SK-N-SH (cell line): ENCODE data around the gene TBC1D5. TPM values are rescaled to one million over a fixed set of nuclear protein-coding genes. Genes with fewer than 3 reads are reported as not detected.

Source experiments
- CTCF ChIA-PET: fragments of 300-600, 350-600 bp; formaldehyde crosslinking; extraction: SDS; loops from one replicate; lab custom pipeline; 2021; lab: Yijun Ruan, JAX
- POLR2A ChIA-PET: fragments of 350-600 bp; sonication (Branson Sonifier 250); formaldehyde crosslinking; extraction: SDS; loops from one replicate; lab custom pipeline; 2020; ENCODE audit warnings: antibody characterized with exemption, inconsistent platforms; lab: Yijun Ruan, JAX
- DNase-seq: peaks from one replicate; pipeline ENCODE4 v3.0.0; 2012
- H2AFZ ChIP-seq: fragments of 200-600 bp; sonication (generic); 2 replicates; pipeline ENCODE4 v1.8.1; 2016; ENCODE audit warnings: antibody characterized with exemption, mild to moderate bottlenecking, low read depth
- H3F3A ChIP-seq: fragments of 200-600 bp; sonication (generic); replicated peaks from 2 replicates; pipeline ENCODE3; 2016; ENCODE audit warnings: antibody characterized with exemption, mild to moderate bottlenecking; ENCODE audit not compliant: insufficient read depth
- H3K27ac ChIP-seq, 2 experiments: fragments of 200-500 bp in 1 of 2; fragments of 200-600 bp in 1 of 2; sonication (Bioruptor generic) in 1 of 2; sonication (generic), shearing (Covaris generic) in 1 of 2; 2 replicates each; pipeline versions ENCODE4 v1.5.1 to v1.6.1; 2014 to 2016; ENCODE audit warnings: low read depth in 2 of 2, inconsistent platforms in 1 of 2, low read length in 1 of 2, mild to moderate bottlenecking in 1 of 2, mixed read lengths in 1 of 2
- H3K27me3 ChIP-seq: fragments of 200-600 bp; sonication (generic), shearing (Covaris generic); 2 replicates; pipeline ENCODE4 v1.6.1; 2016; ENCODE audit warnings: mixed run types; ENCODE audit not compliant: insufficient read depth
- H3K36me3 ChIP-seq, 2 experiments: fragments of 200-500 bp in 1 of 2; fragments of 200-600 bp in 1 of 2; sonication (Bioruptor generic) in 1 of 2; sonication (generic) in 1 of 2; replicated peaks in 1 of 2; 2 replicates each; pipeline versions ENCODE3 to v1.5.1; 2014 to 2016; ENCODE audit warnings: low read length in 1 of 2, mild to moderate bottlenecking in 1 of 2; ENCODE audit not compliant: insufficient read depth in 2 of 2, control insufficient read depth in 1 of 2
- H3K4me1 ChIP-seq, 2 experiments: fragments of 200-500 bp in 1 of 2; fragments of 200-600 bp in 1 of 2; sonication (Bioruptor generic) in 1 of 2; sonication (generic), shearing (Covaris generic) in 1 of 2; 2 replicates each; pipeline versions ENCODE4 v1.5.1 to v1.6.1; 2014 to 2016; ENCODE audit warnings: low read depth in 1 of 2, low read length in 1 of 2, mixed run types in 1 of 2; ENCODE audit not compliant: insufficient read depth in 2 of 2, control insufficient read depth in 1 of 2
- H3K4me2 ChIP-seq: fragments of 200-600 bp; sonication (generic), shearing (Covaris generic); 2 replicates; pipeline ENCODE4 v1.6.1; 2017; ENCODE audit warnings: mixed run types
- H3K4me3 ChIP-seq, 2 experiments: fragments of 200-500 bp in 1 of 2; fragments of 200-600 bp in 1 of 2; sonication (Bioruptor generic) in 1 of 2; sonication (generic), shearing (Covaris generic) in 1 of 2; 2 replicates each; pipeline versions ENCODE4 v1.5.1 to v1.8.1; 2014 to 2016; ENCODE audit warnings: low read depth in 2 of 2, inconsistent platforms in 1 of 2, low read length in 1 of 2, mild to moderate bottlenecking in 1 of 2, mixed read lengths in 1 of 2, moderate library complexity in 1 of 2
- H3K79me2 ChIP-seq: fragments of 200-600 bp; sonication (generic); 2 replicates; pipeline ENCODE4 v1.8.1; 2017; ENCODE audit warnings: mild to moderate bottlenecking; ENCODE audit not compliant: insufficient read depth
- H3K9ac ChIP-seq: fragments of 200-600 bp; sonication (generic); 2 replicates; pipeline ENCODE4 v1.6.1; 2017; ENCODE audit warnings: mixed run types
- H3K9me2 ChIP-seq: fragments of 200-600 bp; sonication (generic); 2 replicates; pipeline ENCODE4 v1.6.1; 2017; ENCODE audit warnings: mixed run types
- H3K9me3 ChIP-seq: fragments of 200-600 bp; sonication (generic); 2 replicates; pipeline ENCODE4 v1.6.1; 2017; ENCODE audit warnings: mixed run types, mild to moderate bottlenecking, moderate library complexity
- H4K20me1 ChIP-seq: fragments of 200-600 bp; sonication (generic); 2 replicates; pipeline ENCODE4 v1.6.1; 2017; ENCODE audit warnings: mild to moderate bottlenecking, mixed run types; ENCODE audit not compliant: insufficient read depth
- CHD2 ChIP-seq: fragments of 150-350 bp; IDR thresholded peaks from 2 replicates; pipeline ENCODE4 v1.6.1; 2018; ENCODE audit warnings: low read length; ENCODE audit not compliant: partially characterized antibody
- ELF1 ChIP-seq: IDR thresholded peaks from 2 replicates; pipeline ENCODE4 v1.4.0; 2012
- EP300 ChIP-seq, 2 experiments: IDR thresholded peaks; 2 replicates each; pipeline versions ENCODE4 v1.4.0 to v1.6.1; 2012; ENCODE audit warnings: borderline replicate concordance in 1 of 2, low read depth in 1 of 2, low read length in 1 of 2
- EZH2phosphoT487 ChIP-seq: fragments of 200-600 bp; sonication (generic); IDR thresholded peaks from 2 replicates; pipeline ENCODE4 v1.6.1; 2017; ENCODE audit warnings: low read depth, mixed run types, mild to moderate bottlenecking, antibody characterized with exemption, moderate library complexity, borderline replicate concordance
- FOSL2 ChIP-seq: IDR thresholded peaks from 2 replicates; pipeline ENCODE4 v1.4.0; 2012; ENCODE audit warnings: low read depth, mild to moderate bottlenecking, moderate library complexity, borderline replicate concordance
- FOXJ3 ChIP-seq: sonication (generic); formaldehyde crosslinking; IDR thresholded peaks from 2 replicates; pipeline ENCODE4 v1.5.1; 2020; ENCODE audit warnings: mild to moderate bottlenecking, missing genetic modification reagents
- GABPA ChIP-seq: IDR thresholded peaks from 2 replicates; pipeline ENCODE4 v1.4.0; 2012; ENCODE audit warnings: low read depth, mild to moderate bottlenecking
- MEF2A ChIP-seq: IDR thresholded peaks from 2 replicates; pipeline ENCODE4 v1.4.0; 2012; ENCODE audit warnings: low read depth, borderline replicate concordance
- NRF1 ChIP-seq: IDR thresholded peaks from 2 replicates; pipeline ENCODE4 v1.6.1; 2012; ENCODE audit warnings: low read depth, mild to moderate bottlenecking, low read length
- POLR2AphosphoS5 ChIP-seq: IDR thresholded peaks from 2 replicates; pipeline ENCODE4 v1.6.1; 2012; ENCODE audit warnings: low read depth, low read length
- RAD21 ChIP-seq: IDR thresholded peaks from 2 replicates; pipeline ENCODE4 v1.6.1; 2012; ENCODE audit warnings: mild to moderate bottlenecking, low read length
- RFX5 ChIP-seq: IDR thresholded peaks from 2 replicates; pipeline ENCODE4 v1.6.1; 2012; ENCODE audit warnings: mild to moderate bottlenecking, improper control_type of control experiment, low read length
- RXRA ChIP-seq: IDR thresholded peaks from 2 replicates; pipeline ENCODE4 v1.4.0; 2012; ENCODE audit warnings: low read depth, mild to moderate bottlenecking, borderline replicate concordance
- SIN3A ChIP-seq: IDR thresholded peaks from 2 replicates; pipeline ENCODE4 v1.6.1; 2012; ENCODE audit warnings: low read depth, mild to moderate bottlenecking, low read length, moderate library complexity, borderline replicate concordance
- SMC3 ChIP-seq: IDR thresholded peaks from 2 replicates; pipeline ENCODE4 v1.6.1; 2012; ENCODE audit warnings: low read depth, low read length, improper control_type of control experiment
- TCF12 ChIP-seq: IDR thresholded peaks from 2 replicates; pipeline ENCODE4 v1.4.0; 2012
- YY1 ChIP-seq: IDR thresholded peaks from 2 replicates; pipeline ENCODE4 v1.4.0; 2012; ENCODE audit warnings: low read depth, mild to moderate bottlenecking
- WGBS: methylation state at CpG from one replicate; pipeline ENCODE4 v1.1.6; 2017; ENCODE audit warnings: low lambda C conversion rate; 5-methylcytosine and 5-hydroxymethylcytosine counted together
- polyA plus RNA-seq, 3 experiments: library from polyadenylated mRNA; depleted of rRNA; stranded (reverse); fragments of >200 nt; gene quantifications; 2 replicates each; pipeline ENCODE4 v1.2.3, GENCODE V29; 2012
- TF ChIP-seq, protein P1 (sequence below): IDR thresholded peaks from 2 replicates; pipeline ENCODE4 v1.4.0; 2012; ENCODE audit warnings: low read depth
- TF ChIP-seq, protein P2 (sequence below): IDR thresholded peaks from 2 replicates; pipeline ENCODE4 v1.6.1; 2012; ENCODE audit warnings: mild to moderate bottlenecking, low read depth, low read length, moderate library complexity
- TF ChIP-seq, protein P3 (sequence below): IDR thresholded peaks from 2 replicates; pipeline ENCODE4; 2012
- TF ChIP-seq, protein P4 (sequence below): IDR thresholded peaks from 2 replicates; pipeline ENCODE4 v1.4.0; 2012; ENCODE audit warnings: low read depth, borderline replicate concordance

TBC1D5 gene
- polyA plus RNA-seq, 1 of the 3 experiments (the other 2 are of a cell fraction) = 19.5 TPM

DNA sequence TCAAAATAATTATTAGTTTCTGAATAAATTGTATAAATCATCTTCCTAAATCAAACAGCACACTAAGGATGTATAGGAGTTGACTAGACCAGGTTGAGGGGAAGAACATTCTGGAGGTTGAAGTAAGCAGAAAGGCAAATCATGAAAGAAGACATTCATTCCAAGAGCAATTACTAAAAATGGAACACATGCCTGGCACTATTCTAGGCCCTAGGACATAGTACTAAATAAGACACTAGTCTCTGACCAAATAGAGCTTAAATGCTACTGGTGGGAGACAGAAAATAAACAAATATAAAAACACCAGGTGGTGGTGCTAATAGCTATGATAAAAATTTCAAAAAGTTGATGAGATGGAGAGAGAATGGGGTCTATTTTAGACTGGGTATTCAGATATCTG, 190.1 kb downstream of the TBC1D5 start:
- no peaks in the 10 kb centered on the region; the same call in 1 of the 2 replicates for H3K79me2 ChIP-seq
- no peak for TF ChIP-seq RFX5
- no peak for TF ChIP-seq RAD21
- no peak for TF ChIP-seq GABPA
- no peak for TF ChIP-seq FOXJ3 (CRISPR knock-in tag)
- TF ChIP-seq, protein P1, sequence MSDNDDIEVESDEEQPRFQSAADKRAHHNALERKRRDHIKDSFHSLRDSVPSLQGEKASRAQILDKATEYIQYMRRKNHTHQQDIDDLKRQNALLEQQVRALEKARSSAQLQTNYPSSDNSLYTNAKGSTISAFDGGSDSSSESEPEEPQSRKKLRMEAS = no peak
- TF ChIP-seq EZH2phosphoT487 = no peak
- TF ChIP-seq RXRA = no peak
- no peak for TF ChIP-seq POLR2AphosphoS5
- no peak for TF ChIP-seq MEF2A
- TF ChIP-seq CHD2 = no peak
- TF ChIP-seq SIN3A = no peak
- no peak for TF ChIP-seq NRF1
- TF ChIP-seq, protein P2, sequence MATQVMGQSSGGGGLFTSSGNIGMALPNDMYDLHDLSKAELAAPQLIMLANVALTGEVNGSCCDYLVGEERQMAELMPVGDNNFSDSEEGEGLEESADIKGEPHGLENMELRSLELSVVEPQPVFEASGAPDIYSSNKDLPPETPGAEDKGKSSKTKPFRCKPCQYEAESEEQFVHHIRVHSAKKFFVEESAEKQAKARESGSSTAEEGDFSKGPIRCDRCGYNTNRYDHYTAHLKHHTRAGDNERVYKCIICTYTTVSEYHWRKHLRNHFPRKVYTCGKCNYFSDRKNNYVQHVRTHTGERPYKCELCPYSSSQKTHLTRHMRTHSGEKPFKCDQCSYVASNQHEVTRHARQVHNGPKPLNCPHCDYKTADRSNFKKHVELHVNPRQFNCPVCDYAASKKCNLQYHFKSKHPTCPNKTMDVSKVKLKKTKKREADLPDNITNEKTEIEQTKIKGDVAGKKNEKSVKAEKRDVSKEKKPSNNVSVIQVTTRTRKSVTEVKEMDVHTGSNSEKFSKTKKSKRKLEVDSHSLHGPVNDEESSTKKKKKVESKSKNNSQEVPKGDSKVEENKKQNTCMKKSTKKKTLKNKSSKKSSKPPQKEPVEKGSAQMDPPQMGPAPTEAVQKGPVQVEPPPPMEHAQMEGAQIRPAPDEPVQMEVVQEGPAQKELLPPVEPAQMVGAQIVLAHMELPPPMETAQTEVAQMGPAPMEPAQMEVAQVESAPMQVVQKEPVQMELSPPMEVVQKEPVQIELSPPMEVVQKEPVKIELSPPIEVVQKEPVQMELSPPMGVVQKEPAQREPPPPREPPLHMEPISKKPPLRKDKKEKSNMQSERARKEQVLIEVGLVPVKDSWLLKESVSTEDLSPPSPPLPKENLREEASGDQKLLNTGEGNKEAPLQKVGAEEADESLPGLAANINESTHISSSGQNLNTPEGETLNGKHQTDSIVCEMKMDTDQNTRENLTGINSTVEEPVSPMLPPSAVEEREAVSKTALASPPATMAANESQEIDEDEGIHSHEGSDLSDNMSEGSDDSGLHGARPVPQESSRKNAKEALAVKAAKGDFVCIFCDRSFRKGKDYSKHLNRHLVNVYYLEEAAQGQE = no peak
- no peak for TF ChIP-seq EP300 (IDR thresholded peaks at IDR 0.05; ENCODE audit: borderline replicate concordance in 1 of 2, low read depth in 1 of 2, low read length in 1 of 2)
- TF ChIP-seq YY1 = no peak
- no peak overlapping the region for H3K9ac ChIP-seq
- H3K4me3 ChIP-seq = no peak overlapping the region
- H3K27me3 ChIP-seq = no peaks in the 10 kb centered on the region
- no peaks in the 10 kb centered on the region for H3K36me3 ChIP-seq
- ChIA-PET POLR2A (no interaction called here), CTCF (interaction anchor here (0.6 to 1.5 kb wide), 2 partner anchors 93 to 315 kb away, joined by 3 to 6 read pairs; no protein-coding TSS in a partner anchor)
- no peak for DNase-seq
- H3K9me3 ChIP-seq = no peaks in the 10 kb centered on the region
- no peak overlapping the region for H2AFZ ChIP-seq
- no peak overlapping the region for H3K27ac ChIP-seq
- H3K4me2 ChIP-seq = no peak overlapping the region
- H3K4me1 ChIP-seq = peaks cover 0 to 6% of the 10 kb centered on the region in 2 experiments; a peak in 1 of 4 replicates
- H4K20me1 ChIP-seq = no peaks in the 10 kb centered on the region
- no peaks in the 10 kb centered on the region for H3F3A ChIP-seq
- H3K9me2 ChIP-seq = no peaks in the 10 kb centered on the region

DNA sequence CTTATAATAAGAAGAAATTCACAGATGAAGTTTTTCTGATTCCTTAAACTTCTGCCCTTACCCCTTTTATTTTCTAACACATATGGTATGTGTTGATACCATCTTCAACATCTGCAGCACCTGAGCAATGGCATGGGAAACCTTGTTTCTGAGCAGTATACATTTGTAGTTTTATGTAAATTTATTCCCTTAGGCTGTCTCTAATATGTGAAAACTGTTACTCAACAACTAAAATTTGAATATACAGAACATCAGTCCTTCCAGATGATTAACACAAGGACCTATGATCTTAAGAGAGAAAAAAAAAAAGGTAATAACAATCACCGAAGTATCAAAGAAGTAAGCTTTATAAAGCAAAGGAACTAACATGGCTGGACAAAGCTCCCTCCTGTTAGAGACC, 190.5 kb downstream of the TBC1D5 start:
- H4K20me1 ChIP-seq = no peaks in the 10 kb centered on the region
- H3K9me2 ChIP-seq = no peaks in the 10 kb centered on the region
- H3K9ac ChIP-seq = no peak overlapping the region
- POLR2A ChIA-PET = no interaction called here
- DNase-seq = no peak
- H3K27ac ChIP-seq = no peak overlapping the region; a peak in 1 of 4 replicates
- H3K79me2 ChIP-seq = no peaks in the 10 kb centered on the region; the same call in 1 of the 2 replicates
- TF ChIP-seq ELF1 = no peak
- no peak for TF ChIP-seq SMC3
- no peak for TF ChIP-seq EP300 (IDR thresholded peaks at IDR 0.05; ENCODE audit: borderline replicate concordance in 1 of 2, low read depth in 1 of 2, low read length in 1 of 2)
- no peak for TF ChIP-seq TCF12
- TF ChIP-seq, protein P3, sequence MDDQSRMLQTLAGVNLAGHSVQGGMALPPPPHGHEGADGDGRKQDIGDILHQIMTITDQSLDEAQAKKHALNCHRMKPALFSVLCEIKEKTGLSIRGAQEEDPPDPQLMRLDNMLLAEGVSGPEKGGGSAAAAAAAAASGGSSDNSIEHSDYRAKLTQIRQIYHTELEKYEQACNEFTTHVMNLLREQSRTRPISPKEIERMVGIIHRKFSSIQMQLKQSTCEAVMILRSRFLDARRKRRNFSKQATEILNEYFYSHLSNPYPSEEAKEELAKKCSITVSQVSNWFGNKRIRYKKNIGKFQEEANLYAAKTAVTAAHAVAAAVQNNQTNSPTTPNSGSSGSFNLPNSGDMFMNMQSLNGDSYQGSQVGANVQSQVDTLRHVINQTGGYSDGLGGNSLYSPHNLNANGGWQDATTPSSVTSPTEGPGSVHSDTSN = no peak
- no peak for TF ChIP-seq POLR2AphosphoS5
- TF ChIP-seq, protein P4, sequence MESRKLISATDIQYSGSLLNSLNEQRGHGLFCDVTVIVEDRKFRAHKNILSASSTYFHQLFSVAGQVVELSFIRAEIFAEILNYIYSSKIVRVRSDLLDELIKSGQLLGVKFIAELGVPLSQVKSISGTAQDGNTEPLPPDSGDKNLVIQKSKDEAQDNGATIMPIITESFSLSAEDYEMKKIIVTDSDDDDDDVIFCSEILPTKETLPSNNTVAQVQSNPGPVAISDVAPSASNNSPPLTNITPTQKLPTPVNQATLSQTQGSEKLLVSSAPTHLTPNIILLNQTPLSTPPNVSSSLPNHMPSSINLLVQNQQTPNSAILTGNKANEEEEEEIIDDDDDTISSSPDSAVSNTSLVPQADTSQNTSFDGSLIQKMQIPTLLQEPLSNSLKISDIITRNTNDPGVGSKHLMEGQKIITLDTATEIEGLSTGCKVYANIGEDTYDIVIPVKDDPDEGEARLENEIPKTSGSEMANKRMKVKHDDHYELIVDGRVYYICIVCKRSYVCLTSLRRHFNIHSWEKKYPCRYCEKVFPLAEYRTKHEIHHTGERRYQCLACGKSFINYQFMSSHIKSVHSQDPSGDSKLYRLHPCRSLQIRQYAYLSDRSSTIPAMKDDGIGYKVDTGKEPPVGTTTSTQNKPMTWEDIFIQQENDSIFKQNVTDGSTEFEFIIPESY = no peak
- no peak for TF ChIP-seq FOSL2
- TF ChIP-seq EZH2phosphoT487 = no peak
- TF ChIP-seq, all 33 proteins: peak for 0
- Histone ChIP-seq H3K4me3 (no peak overlapping the region), H3K27me3 (no peaks in the 10 kb centered on the region), H3K4me2 (no peak overlapping the region), H3K9me3 (no peaks in the 10 kb centered on the region), H3K4me1 (peaks cover 0 to 6% of the 10 kb centered on the region in 2 experiments; a peak in 1 of 4 replicates), H2AFZ (no peak overlapping the region), H3F3A (no peaks in the 10 kb centered on the region), H3K36me3 (no peaks in the 10 kb centered on the region)
- 97% methylated on average over 1 of the region's 1 CpG for WGBS
- CTCF ChIA-PET = interaction anchor here (0.6 to 1.6 kb wide), 4 partner anchors 25 to 314 kb away, joined by 3 to 6 read pairs (median 3); no protein-coding TSS in a partner anchor
